Prostate gland (tissue), 2 donors: ENCODE data around the gene HS3ST3A1. TPM values are rescaled to one million over a fixed set of nuclear protein-coding genes. Genes with fewer than 3 reads are reported as not detected.

Experiments used
- DNase-seq: peaks from one replicate; pipeline ENCODE4 v3.0.0-alpha.2; 2019; ENCODE audit warnings: low spot score
- H3K27ac ChIP-seq, 2 donors: fragments of 200-600 bp; sonication (generic); 2 replicates each; pipeline ENCODE4 v1.5.1; 2017 to 2019
- H3K27me3 ChIP-seq: fragments of 200-600 bp; sonication (generic); replicated peaks from 2 replicates; pipeline ENCODE4 v1.5.1; 2019; ENCODE audit not compliant: insufficient read depth
- H3K36me3 ChIP-seq, 2 donors: fragments of 200-600 bp; sonication (generic); 1 replicate in 1 of 2; 2 replicates in 1 of 2; pipeline versions ENCODE4 v1.5.1 to v1.8.1; 2017 to 2019
- H3K4me1 ChIP-seq: fragments of 200-600 bp; sonication (generic); replicated peaks from 2 replicates; pipeline ENCODE4 v1.5.1; 2019
- H3K4me3 ChIP-seq, 2 donors: fragments of 200-600 bp; sonication (generic); 2 replicates each; pipeline ENCODE4 v1.5.1; 2017 to 2019
- H3K9me3 ChIP-seq: fragments of 200-600 bp; sonication (generic); 2 replicates; pipeline ENCODE4 v1.5.1; 2017
- CTCF ChIP-seq, 4 experiments: fragments of 200-600 bp in 2 of 4; fragments of 450-650 bp in 2 of 4; sonication (generic) in 2 of 4; IDR thresholded peaks; 1 replicate in 3 of 4; 2 replicates in 1 of 4; pipeline ENCODE4 v1.5.1; 2016 to 2019; ENCODE audit warnings: antibody characterized with exemption in 4 of 4, mild to moderate bottlenecking in 2 of 4, moderate library complexity in 2 of 4
- POLR2A ChIP-seq: fragments of 450-650 bp; IDR thresholded peaks from one replicate; pipeline ENCODE4 v1.6.1; 2016; ENCODE audit warnings: antibody characterized with exemption, mild to moderate bottlenecking
- POLR2AphosphoS5 ChIP-seq: sonication (generic); formaldehyde crosslinking; IDR thresholded peaks from one replicate; pipeline ENCODE4 v1.6.1; 2017; ENCODE audit warnings: antibody characterized with exemption
- WGBS: methylation state at CpG from one replicate; pipeline ENCODE4 v1.1.5; 2018; 5-methylcytosine and 5-hydroxymethylcytosine counted together
- intact Hi-C: fragments of 100-400 bp; cut with DNase I; formaldehyde crosslinking; loops from one replicate; pipeline ENCODE4 v1.14.2; 2022
- total RNA-seq, 2 donors: library from RNA; depleted of rRNA; stranded (reverse); fragments of >200 nt; gene quantifications; one replicate each; pipeline ENCODE4 v1.1.0, GENCODE V29; 2016

Gene HS3ST3A1
- total RNA-seq, 2 donors from 2014 or later: 3.1 to 14.3 TPM

DNA sequence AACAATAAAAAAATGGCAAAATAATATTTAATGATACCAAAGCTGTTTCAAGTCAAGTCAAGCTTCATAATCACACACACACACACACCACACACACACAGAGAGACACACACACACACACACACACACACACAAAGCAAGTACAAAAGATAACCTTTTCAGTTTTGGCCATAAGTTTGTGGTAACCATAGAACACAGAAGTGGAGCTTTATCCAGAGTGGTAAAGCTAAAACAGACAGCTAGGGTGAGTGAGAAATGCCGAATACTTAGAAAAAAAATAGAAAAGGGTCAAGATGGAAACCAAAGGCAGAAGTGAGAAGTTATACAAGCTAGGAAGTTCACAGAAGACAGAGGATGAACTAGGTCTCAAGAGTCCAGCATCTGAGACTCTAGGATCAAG is 79.0 kb downstream of the HS3ST3A1 start:
- H3K4me3 ChIP-seq: no peak overlapping the region
- WGBS: 100% methylated on average over 1 of the region's 1 CpG
- TF ChIP-seq CTCF (IDR thresholded peaks at IDR 0.05) (no peak), POLR2A (no peak)
- no peaks in the 10 kb centered on the region for H3K4me1 ChIP-seq
- no peaks in the 10 kb centered on the region for H3K36me3 ChIP-seq
- H3K9me3 ChIP-seq: no peaks in the 10 kb centered on the region
- no peaks in the 10 kb centered on the region for H3K27me3 ChIP-seq
- no peak overlapping the region for H3K27ac ChIP-seq
- DNase-seq: no peak
- intact Hi-C loops: no loop called here

GRCh38 chr17:13521784-13522183 is 79.9 kb downstream of the HS3ST3A1 start:
- Histone ChIP-seq H3K36me3 (no peaks in the 10 kb centered on the region), H3K4me3 (no peak overlapping the region), H3K9me3 (no peaks in the 10 kb centered on the region), H3K27ac (no peak overlapping the region), H3K27me3 (no peaks in the 10 kb centered on the region), H3K4me1 (no peaks in the 10 kb centered on the region)
- TF ChIP-seq POLR2AphosphoS5 (no peak), POLR2A (no peak), CTCF (IDR thresholded peaks at IDR 0.05) (no peak)
- DNase-seq: no peak
- 85% methylated on average over 4 of the region's 4 CpGs for WGBS
- intact Hi-C loops: no loop called here

- TF ChIP-seq POLR2A: no peak
- TF ChIP-seq CTCF (IDR thresholded peaks at IDR 0.05): no peak
- no peak for TF ChIP-seq POLR2AphosphoS5
- H3K27ac ChIP-seq: no peak overlapping the region
- H3K4me1 ChIP-seq: no peaks in the 10 kb centered on the region
Measured at GRCh38 chr17:13520899-13521572, 80.7 kb downstream of the HS3ST3A1 start.

DNA sequence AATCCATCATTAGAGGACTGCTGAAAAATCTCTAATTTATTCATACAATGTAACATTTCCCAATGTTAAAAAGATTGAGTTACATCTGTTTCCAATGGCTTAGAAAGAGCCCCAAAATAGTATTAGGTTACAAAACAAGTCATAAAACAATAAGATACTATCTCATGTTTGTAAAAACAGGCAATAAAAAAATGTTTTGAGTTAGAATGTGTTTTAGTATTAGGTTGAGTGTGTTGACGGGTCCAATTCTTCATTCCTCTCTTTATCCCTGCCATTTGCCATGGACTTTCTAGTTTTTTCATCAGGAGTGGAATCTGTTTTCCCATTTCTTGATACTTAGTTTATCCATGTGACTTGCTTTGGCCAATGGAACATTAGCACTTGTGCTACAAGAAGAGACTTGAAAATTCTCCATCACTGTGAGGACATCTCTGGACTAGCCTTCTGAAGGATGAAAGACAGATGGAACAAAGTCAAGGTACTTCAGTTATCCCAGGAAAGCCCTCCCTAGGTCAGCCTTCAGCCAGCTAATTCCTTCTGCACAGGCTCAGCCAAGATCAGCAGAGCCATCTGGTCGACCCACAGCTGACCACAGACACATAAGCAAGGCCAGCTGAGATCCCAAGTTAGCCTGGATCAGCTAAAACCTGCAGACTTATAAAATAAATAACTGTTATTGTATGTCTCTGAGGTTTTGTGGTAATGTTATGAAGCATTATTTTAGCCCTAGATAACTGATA is 83.3 kb downstream of the HS3ST3A1 start:
- TF ChIP-seq POLR2AphosphoS5 (no peak), CTCF (IDR thresholded peaks at IDR 0.05) (no peak)
- DNase-seq: no peak
- intact Hi-C loops: no loop called here
- WGBS: 56% methylated on average over 2 of the region's 2 CpGs
- H3K27ac ChIP-seq: no peak overlapping the region
- no peak overlapping the region for H3K4me3 ChIP-seq
- no peaks in the 10 kb centered on the region for H3K4me1 ChIP-seq
- no peaks in the 10 kb centered on the region for H3K36me3 ChIP-seq
- no peaks in the 10 kb centered on the region for H3K27me3 ChIP-seq
- no peaks in the 10 kb centered on the region for H3K9me3 ChIP-seq

More at GRCh38 chr17:13520899-13521572, 80.7 kb downstream of the HS3ST3A1 start:
- no peak for DNase-seq
- no peaks in the 10 kb centered on the region for H3K36me3 ChIP-seq
- H3K4me3 ChIP-seq: no peak overlapping the region
- intact Hi-C loops: no loop called here
- H3K27me3 ChIP-seq: no peaks in the 10 kb centered on the region
- WGBS: 79% methylated on average over 6 of the region's 6 CpGs
- no peaks in the 10 kb centered on the region for H3K9me3 ChIP-seq

GRCh38 chr17:13513039-13513405 is 88.7 kb downstream of the HS3ST3A1 start:
- no peak for TF ChIP-seq CTCF (IDR thresholded peaks at IDR 0.05)
- no peak for TF ChIP-seq POLR2A
- no peak for TF ChIP-seq POLR2AphosphoS5
- WGBS: 52% methylated on average over 8 of the region's 8 CpGs

More at GRCh38 chr17:13513039-13513405, 88.7 kb downstream of the HS3ST3A1 start:
- Histone ChIP-seq H3K9me3 (no peaks in the 10 kb centered on the region), H3K27ac (no peak overlapping the region), H3K27me3 (no peaks in the 10 kb centered on the region), H3K4me1 (no peaks in the 10 kb centered on the region), H3K36me3 (no peaks in the 10 kb centered on the region), H3K4me3 (no peak overlapping the region)
- no peak for DNase-seq
- intact Hi-C loops: no loop called here
